Measurements from ENCODE around the gene LRRIQ1.

GRCh38 chr12:84998341-84998740, 37.8 kb upstream of the LRRIQ1 start:
- TF ChIP-seq, protein P1, sequence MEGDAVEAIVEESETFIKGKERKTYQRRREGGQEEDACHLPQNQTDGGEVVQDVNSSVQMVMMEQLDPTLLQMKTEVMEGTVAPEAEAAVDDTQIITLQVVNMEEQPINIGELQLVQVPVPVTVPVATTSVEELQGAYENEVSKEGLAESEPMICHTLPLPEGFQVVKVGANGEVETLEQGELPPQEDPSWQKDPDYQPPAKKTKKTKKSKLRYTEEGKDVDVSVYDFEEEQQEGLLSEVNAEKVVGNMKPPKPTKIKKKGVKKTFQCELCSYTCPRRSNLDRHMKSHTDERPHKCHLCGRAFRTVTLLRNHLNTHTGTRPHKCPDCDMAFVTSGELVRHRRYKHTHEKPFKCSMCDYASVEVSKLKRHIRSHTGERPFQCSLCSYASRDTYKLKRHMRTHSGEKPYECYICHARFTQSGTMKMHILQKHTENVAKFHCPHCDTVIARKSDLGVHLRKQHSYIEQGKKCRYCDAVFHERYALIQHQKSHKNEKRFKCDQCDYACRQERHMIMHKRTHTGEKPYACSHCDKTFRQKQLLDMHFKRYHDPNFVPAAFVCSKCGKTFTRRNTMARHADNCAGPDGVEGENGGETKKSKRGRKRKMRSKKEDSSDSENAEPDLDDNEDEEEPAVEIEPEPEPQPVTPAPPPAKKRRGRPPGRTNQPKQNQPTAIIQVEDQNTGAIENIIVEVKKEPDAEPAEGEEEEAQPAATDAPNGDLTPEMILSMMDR (conservative IDR thresholded peaks at IDR 0.05) = no peak
- no peak for TF ChIP-seq EZH2 (IDR thresholded peaks at IDR 0.05; ENCODE audit: low read depth)

All from PC-9 (cell line).